ENCODE results near the gene GPM6B.

The GPM6B gene

DNA sequence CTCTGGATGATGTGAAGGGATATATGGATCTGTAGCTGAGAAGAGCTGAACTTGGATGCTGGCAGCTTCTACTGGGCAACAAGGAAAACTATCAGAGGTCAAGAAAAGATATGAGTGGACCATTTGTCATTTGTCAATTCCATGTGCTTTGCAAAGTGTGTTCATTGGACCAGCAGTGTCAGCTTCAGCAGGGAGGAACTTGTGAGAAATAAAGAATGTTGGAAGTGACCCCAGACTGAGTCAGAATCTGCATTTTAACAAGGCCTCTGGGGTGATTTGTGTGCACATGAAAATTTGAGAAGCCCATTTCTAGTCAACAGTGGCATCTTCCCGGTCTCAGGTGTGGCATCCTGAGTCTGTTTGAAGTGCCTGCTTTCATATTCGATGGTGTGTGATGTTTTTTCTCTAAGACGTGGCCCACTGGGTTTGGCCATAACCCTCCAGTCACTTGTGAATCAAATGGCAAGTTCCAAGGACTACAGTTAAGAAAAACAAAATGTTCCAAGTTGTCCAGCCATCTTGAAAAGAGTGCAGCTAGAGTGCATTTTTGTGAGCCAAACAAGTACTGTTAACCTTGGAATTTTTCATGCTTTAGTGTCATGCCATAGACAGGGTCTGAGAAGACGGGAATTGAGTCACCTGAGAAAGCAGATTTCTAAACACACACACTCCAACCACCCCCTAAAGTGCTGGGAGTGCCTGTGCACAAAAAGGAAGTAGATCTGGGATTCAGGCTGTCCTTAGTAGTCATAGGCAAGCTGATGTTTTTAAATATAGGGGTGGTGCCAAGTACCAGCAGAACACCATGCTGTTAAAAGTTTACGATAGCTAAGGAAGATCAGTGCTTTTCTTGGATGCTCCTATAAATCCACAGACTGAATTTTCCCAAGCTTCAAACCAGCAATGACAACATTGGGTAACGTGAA, 26.4 kb downstream of the GPM6B start:
- TF ChIP-seq ZFX (IDR thresholded peaks at IDR 0.05; ENCODE audit: borderline replicate concordance), result no peak
- TF ChIP-seq, protein P1, sequence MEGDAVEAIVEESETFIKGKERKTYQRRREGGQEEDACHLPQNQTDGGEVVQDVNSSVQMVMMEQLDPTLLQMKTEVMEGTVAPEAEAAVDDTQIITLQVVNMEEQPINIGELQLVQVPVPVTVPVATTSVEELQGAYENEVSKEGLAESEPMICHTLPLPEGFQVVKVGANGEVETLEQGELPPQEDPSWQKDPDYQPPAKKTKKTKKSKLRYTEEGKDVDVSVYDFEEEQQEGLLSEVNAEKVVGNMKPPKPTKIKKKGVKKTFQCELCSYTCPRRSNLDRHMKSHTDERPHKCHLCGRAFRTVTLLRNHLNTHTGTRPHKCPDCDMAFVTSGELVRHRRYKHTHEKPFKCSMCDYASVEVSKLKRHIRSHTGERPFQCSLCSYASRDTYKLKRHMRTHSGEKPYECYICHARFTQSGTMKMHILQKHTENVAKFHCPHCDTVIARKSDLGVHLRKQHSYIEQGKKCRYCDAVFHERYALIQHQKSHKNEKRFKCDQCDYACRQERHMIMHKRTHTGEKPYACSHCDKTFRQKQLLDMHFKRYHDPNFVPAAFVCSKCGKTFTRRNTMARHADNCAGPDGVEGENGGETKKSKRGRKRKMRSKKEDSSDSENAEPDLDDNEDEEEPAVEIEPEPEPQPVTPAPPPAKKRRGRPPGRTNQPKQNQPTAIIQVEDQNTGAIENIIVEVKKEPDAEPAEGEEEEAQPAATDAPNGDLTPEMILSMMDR (IDR thresholded peaks at IDR 0.05), result no peak
- no peak overlapping the region for H3K27ac ChIP-seq

DNA sequence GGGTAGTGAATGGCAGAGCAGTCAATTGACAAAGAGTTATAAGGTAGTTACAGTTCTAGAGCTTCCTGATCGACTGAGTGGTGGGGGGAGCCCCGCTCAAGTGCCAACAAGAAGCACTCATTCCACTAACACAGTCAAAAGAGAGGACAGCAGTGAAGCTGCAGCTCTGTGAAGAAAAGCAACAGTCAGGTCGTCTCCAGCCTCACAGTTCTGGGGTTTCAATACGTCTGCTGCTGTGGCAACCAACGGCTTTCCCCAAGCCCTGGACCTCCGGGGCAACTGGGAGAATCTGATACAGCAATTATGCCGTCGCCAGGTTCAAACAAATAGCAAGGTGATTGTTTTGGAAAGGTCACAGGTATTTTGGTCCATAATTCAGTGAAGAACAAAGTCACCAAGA, 30.8 kb downstream of the GPM6B start:
- TF ChIP-seq, protein P1 (IDR thresholded peaks at IDR 0.05), result no peak
- TF ChIP-seq ZFX (IDR thresholded peaks at IDR 0.05; ENCODE audit: borderline replicate concordance), result no peak
- H3K27ac ChIP-seq, result no peak overlapping the region

DNA sequence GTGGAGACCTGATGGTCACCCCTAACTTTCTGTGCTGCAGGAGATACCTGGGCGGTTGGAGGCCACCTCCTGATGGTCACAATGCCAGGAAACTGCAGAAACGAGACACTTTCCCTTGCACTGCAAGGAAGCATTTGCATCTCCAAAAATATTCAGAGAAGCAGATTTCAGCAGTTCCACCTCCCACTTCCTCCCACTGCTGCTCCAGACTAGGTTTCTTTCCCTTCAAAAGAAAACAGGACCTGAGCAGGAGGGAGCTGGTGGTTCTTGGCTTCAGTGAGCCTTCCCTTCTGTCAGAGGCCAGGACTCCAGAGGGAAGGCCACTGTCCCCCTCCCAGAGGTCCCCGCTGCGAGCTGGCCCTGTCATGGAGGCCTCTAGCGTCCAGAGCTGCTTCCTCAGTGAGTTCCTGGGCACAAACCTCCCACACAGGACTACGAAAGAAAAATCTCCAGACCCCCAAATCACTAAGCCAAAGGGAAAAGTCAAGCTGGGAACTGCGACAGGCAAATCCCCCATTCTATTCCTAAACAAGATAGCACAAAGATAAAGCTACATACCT, 35.9 kb downstream of the GPM6B start:
- H3K27ac ChIP-seq, result no peak overlapping the region
- no peak for TF ChIP-seq ZFX (IDR thresholded peaks at IDR 0.05; ENCODE audit: borderline replicate concordance)
- TF ChIP-seq, protein P1 (IDR thresholded peaks at IDR 0.05), result no peak

GRCh38 chrX:13778916-13779315, 38.0 kb downstream of the GPM6B start:
- TF ChIP-seq, protein P1 (IDR thresholded peaks at IDR 0.05), result no peak
- TF ChIP-seq ZFX (IDR thresholded peaks at IDR 0.05; ENCODE audit: borderline replicate concordance), result no peak

DNA sequence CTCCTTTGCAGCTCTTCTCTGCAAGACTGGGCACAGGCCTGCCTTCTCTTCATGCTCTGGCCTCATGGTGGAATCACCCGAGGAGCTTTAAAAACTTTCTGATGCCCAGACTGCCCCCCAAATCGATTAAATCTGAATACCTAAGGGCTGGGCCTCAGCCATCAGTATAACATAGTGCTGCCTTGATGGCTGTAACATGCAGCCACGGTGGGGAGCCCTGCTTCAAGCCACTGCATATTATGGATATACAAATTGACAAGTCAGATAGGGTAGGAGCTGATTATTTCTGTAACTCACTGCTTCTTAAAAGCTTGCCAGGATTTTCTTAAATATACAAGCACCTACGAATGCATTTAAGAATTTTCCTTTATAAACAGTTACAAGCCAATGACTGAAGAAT, 40.5 kb downstream of the GPM6B start:
- TF ChIP-seq ZFX (IDR thresholded peaks at IDR 0.05; ENCODE audit: borderline replicate concordance), result no peak
- TF ChIP-seq, protein P1 (IDR thresholded peaks at IDR 0.05), result no peak
- no peak overlapping the region for H3K27ac ChIP-seq

More at GRCh38 chrX:13778916-13779315, 38.0 kb downstream of the GPM6B start:
- no peak overlapping the region for H3K27ac ChIP-seq

DNA sequence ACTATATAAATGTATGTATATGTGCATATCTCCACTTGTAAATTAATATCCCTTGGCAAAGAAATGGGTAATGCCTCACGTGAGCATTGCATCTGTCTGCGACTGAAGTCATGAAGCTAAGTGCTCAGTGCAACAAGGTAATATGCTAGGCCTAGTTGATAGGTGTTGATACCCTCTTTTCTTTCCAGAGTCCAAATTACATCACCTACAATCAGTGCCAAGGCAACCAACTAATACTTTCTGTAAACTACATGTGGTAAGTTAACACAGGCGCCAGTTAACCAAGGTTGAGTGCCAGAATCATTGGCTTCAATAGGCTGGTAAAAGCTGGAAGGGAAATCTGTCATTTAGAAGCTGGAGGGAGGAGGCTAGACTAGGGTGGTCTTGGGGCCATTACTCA, 41.1 kb downstream of the GPM6B start:
- no peak overlapping the region for H3K27ac ChIP-seq
- TF ChIP-seq, protein P1 (IDR thresholded peaks at IDR 0.05), result no peak

GRCh38 chrX:13774696-13775095, 42.2 kb downstream of the GPM6B start:
- TF ChIP-seq, protein P1 (IDR thresholded peaks at IDR 0.05), result no peak

More at GRCh38 chrX:13774696-13775095, 42.2 kb downstream of the GPM6B start:
- no peak overlapping the region for H3K27ac ChIP-seq

Data from 22Rv1 (cell line).